Testis (tissue), 3 donors: ENCODE measurements around the gene NBEAL1. TPM values are rescaled to one million over a fixed set of nuclear protein-coding genes. Genes with fewer than 3 reads are reported as not detected.
"Not testable (repeated sequence)": the region's sequence is repeated elsewhere in the genome, so short reads cannot be mapped to it uniquely, and the experiment has no call there.

ENCODE experiments used
- DNase-seq: peaks from one replicate; pipeline ENCODE4 v3.0.0-alpha.2; 2019
- H3K27ac ChIP-seq, 2 donors: fragments of 200-600 bp; sonication (generic); one replicate each; pipeline ENCODE4 v1.5.1; 2019
- H3K27me3 ChIP-seq: fragments of 200-600 bp; sonication (generic); one replicate; pipeline ENCODE4 v1.5.1; 2019
- H3K36me3 ChIP-seq: fragments of 200-600 bp; sonication (generic); one replicate; pipeline ENCODE4 v1.5.1; 2017; ENCODE audit warnings: low read depth; ENCODE audit errors: missing control alignments
- H3K4me1 ChIP-seq: fragments of 200-600 bp; sonication (generic); one replicate; pipeline ENCODE4 v1.5.1; 2019
- H3K4me3 ChIP-seq, 2 donors: fragments of 200-600 bp; sonication (generic); one replicate each; pipeline ENCODE4 v1.5.1; 2017 to 2019
- H3K9me3 ChIP-seq: fragments of 200-600 bp; sonication (generic); one replicate; pipeline ENCODE4 v1.5.1; 2017
- POLR2A ChIP-seq: fragments of 450-650 bp; IDR thresholded peaks from one replicate; pipeline ENCODE4 v1.6.1; 2017; ENCODE audit warnings: antibody characterized with exemption, mild to moderate bottlenecking, moderate library complexity
- WGBS, 2 donors: methylation state at CpG; one replicate each; pipeline ENCODE4 v1.1.5; 2018; 5-methylcytosine and 5-hydroxymethylcytosine counted together
- intact Hi-C: fragments of 100-400 bp; cut with DNase I; formaldehyde crosslinking; loops from one replicate; pipeline ENCODE4 v1.15.1; 2023; ENCODE audit warnings: low total_unique reads
- polyA plus RNA-seq: library from polyadenylated mRNA; stranded (reverse); fragments of 350-450 nt; fragmentation: Illumina TruSeq; extraction: RNeasy Lipid Tissue Mini Kit (QIAGEN cat#74804); gene quantifications from one replicate; pipeline ENCODE4 v1.2.3, GENCODE V29; 2014; ENCODE audit warnings: low read depth, low replicate concordance; ENCODE audit not compliant: insufficient read depth
- total RNA-seq, 2 donors: library from RNA; depleted of rRNA; stranded (reverse); fragments of >200 nt; gene quantifications; one replicate each; pipeline ENCODE4 v1.2.3, GENCODE V29; 2016
- TF ChIP-seq, protein P1 (sequence below), 3 experiments: fragments of 450-650 bp in 2 of 3; fragments of 200-600 bp in 1 of 3; sonication (generic) in 1 of 3; IDR thresholded peaks; one replicate each; pipeline ENCODE4 v1.5.1; 2016 to 2019; ENCODE audit warnings: antibody characterized with exemption in 3 of 3, mild to moderate bottlenecking in 2 of 3, moderate library complexity in 1 of 3

The NBEAL1 gene
- total and polyA plus RNA-seq, 3 donors from 2014 or later, result 7.6 to 43.0 (median 37.0) TPM

DNA sequence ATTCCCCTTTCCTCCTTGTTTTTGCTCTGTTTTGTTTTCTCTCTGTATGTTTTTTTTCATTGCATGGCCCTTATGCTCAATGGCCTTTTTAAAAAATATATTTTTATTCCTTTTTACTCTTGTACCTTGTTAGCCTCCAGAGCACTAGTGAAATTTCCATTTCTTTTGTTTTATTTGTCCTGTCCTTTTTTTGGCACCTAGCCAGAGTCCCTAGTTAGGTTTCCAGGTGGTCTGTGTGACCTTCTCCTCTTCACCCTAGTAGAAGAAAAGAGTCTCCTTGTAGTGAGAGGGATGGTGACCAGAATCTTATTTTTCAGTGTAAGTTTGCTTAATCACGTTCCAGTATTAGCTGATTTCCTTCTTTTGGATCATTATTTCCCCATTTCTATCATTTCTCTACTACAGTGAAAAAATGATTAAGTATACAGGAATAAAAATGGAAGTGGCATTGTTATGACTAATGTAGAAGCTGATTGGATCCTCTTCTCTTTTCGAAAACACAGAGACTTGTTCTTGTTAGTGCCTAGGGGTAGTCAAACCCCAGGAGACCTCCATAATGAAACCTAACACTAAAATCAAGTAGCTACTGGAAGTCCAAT lies 65.9 kb downstream of the NBEAL1 start:
- Histone ChIP-seq H3K27me3 (no peaks in the 10 kb centered on the region), H3K4me3 (no peak overlapping the region), H3K9me3 (no peaks in the 10 kb centered on the region), H3K36me3 (no peaks in the 10 kb centered on the region), H3K4me1 (no peaks in the 10 kb centered on the region), H3K27ac (no peak overlapping the region)
- 68 to 82% methylated on average over 2 of the region's 2 CpGs for WGBS, 2 donors
- no peak for DNase-seq
- TF ChIP-seq POLR2A, result no peak
- TF ChIP-seq, protein P1, sequence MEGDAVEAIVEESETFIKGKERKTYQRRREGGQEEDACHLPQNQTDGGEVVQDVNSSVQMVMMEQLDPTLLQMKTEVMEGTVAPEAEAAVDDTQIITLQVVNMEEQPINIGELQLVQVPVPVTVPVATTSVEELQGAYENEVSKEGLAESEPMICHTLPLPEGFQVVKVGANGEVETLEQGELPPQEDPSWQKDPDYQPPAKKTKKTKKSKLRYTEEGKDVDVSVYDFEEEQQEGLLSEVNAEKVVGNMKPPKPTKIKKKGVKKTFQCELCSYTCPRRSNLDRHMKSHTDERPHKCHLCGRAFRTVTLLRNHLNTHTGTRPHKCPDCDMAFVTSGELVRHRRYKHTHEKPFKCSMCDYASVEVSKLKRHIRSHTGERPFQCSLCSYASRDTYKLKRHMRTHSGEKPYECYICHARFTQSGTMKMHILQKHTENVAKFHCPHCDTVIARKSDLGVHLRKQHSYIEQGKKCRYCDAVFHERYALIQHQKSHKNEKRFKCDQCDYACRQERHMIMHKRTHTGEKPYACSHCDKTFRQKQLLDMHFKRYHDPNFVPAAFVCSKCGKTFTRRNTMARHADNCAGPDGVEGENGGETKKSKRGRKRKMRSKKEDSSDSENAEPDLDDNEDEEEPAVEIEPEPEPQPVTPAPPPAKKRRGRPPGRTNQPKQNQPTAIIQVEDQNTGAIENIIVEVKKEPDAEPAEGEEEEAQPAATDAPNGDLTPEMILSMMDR (IDR thresholded peaks at IDR 0.05), result no peak
- intact Hi-C loops, result no loop called here

DNA sequence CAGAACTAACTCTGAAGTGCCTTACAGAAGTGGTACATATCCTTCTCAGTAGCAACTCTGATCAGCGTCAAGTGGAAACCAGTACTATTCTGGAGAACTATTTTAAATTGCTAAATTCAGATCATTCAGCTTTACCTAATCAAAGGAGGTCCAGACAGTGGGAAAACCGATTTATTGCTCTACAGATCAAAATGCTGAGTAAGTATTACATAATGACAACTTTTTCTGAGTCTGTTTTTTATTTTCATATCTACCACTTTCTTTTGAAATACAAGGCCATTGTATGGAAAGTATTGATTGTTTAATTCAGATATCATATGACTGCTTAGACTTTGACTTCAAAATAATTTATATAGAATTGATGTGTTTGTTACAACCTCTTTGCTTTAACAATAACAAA lies 68.7 kb downstream of the NBEAL1 start:
- H3K27ac ChIP-seq, result no peak overlapping the region
- no peak for TF ChIP-seq POLR2A
- TF ChIP-seq, protein P1 (IDR thresholded peaks at IDR 0.05), result no peak
- H3K27me3 ChIP-seq, result no peaks in the 10 kb centered on the region
- no peaks in the 10 kb centered on the region for H3K4me1 ChIP-seq
- no peak for DNase-seq
- 90 to 95% methylated on average over 2 of the region's 2 CpGs for WGBS, 2 donors
- H3K36me3 ChIP-seq, result no peaks in the 10 kb centered on the region
- intact Hi-C loops, result no loop called here
- no peak overlapping the region for H3K4me3 ChIP-seq
- H3K9me3 ChIP-seq, result no peaks in the 10 kb centered on the region

DNA sequence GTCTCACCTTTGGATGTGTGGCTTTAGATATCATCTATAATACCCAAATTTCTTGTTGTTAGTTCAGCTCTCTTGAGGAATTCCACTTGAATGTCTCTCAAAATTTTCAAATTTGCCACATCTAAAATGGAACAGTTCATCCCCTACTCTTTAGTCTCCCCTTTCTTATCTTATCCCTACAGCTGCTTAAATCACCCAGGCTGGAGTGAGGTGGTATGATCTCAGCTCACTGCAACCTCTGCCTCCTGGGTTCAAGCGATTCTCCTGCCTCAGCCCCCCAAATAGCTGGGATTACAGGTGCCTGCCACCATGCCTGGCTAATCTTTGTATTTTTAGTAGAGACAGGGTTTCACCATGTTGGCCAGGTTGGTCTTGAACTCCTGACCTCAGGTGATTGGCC lies 71.7 kb downstream of the NBEAL1 start:
- intact Hi-C loops, H3K27me3 ChIP-seq, H3K36me3 ChIP-seq, H3K27ac ChIP-seq, H3K9me3 ChIP-seq, H3K4me1 ChIP-seq, DNase-seq, H3K4me3 ChIP-seq: not testable (repeated sequence)
- 90 to 100% methylated on average over 1 of the region's 1 CpG for WGBS, 2 donors

DNA sequence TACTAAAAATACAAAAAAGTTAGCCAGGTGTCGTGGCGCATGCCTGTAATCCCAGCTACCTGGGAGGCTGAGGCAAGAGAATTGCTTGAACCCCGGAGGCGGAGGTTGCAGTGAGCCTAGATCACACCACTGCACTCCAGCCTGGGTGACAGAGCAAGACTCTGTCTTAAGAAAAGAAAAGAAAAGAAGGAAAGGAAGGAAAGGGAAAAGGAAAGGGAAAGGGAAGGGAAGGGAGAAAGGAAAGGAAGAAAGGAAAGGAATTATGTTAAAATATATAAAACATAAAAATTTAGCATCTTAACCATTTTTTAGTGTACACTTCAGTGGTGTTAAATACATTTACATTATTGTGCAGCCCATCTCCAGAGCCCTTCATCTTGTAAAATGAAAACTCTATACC lies 76.0 kb downstream of the NBEAL1 start:
- 97 to 98% methylated on average over 4 of the region's 4 CpGs for WGBS, 2 donors
- H3K9me3 ChIP-seq, H3K36me3 ChIP-seq, H3K4me3 ChIP-seq, intact Hi-C loops, DNase-seq, H3K27ac ChIP-seq, H3K27me3 ChIP-seq, H3K4me1 ChIP-seq: not testable (repeated sequence)

DNA sequence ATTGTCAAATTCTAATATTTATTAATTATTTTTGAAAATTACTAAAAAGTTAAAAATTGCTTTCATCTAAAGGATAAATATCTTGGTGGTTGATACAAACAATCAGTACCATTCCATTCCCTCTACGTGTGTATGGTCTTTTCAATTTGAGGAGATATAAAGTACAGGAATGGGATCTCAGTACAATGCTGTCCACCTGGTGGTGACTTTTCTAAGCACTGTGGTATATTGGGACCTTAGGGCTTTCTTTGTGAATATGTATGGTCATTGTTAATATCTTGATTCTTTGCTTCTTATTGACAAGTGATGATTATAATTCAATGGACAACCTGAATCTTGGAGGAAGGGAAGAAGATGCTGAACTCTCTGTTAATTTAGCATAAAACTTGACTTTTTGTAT lies 83.1 kb downstream of the NBEAL1 start:
- TF ChIP-seq POLR2A, result no peak
- TF ChIP-seq, protein P1 (IDR thresholded peaks at IDR 0.05), result no peak
- H3K4me3 ChIP-seq, result no peak overlapping the region
- intact Hi-C loops, result no loop called here
- no peak for DNase-seq
- no peak overlapping the region for H3K27ac ChIP-seq
- no peaks in the 10 kb centered on the region for H3K9me3 ChIP-seq
- no peaks in the 10 kb centered on the region for H3K36me3 ChIP-seq
- 66 to 73% methylated on average over 1 of the region's 1 CpG for WGBS, 2 donors
- no peaks in the 10 kb centered on the region for H3K27me3 ChIP-seq
- no peaks in the 10 kb centered on the region for H3K4me1 ChIP-seq

DNA sequence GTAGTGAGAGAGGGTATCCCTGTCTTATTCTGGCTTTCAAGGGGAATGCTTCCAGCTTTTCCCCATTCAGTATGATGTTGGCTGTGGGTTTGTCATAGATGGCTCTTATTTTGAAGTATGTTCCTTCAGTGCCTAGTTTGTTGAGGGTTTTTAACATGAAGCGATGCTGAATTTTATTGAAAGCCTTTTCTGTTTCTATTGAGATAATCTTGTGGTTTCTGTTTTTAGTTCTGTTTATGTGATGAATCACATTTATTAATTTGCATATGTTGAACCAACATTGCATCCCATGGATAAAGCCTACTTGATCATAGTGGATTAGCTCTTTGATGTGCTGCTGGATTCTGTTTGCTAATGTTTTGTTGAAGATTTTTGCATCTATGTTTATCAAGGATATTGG lies 87.7 kb downstream of the NBEAL1 start:
- H3K36me3 ChIP-seq, intact Hi-C loops, H3K4me3 ChIP-seq: not testable (repeated sequence)

More for the DNA sequence above, 87.7 kb downstream of the NBEAL1 start:
- not testable (repeated sequence) for H3K27ac ChIP-seq, H3K27me3 ChIP-seq, H3K4me1 ChIP-seq, H3K9me3 ChIP-seq, DNase-seq
- WGBS, 2 donors, result 90 to 100% methylated on average over 1 of the region's 1 CpG
